ENCODE data around the gene TUBA4A.
A peak's percentile ranks its signal among the peaks of the same experiment; 100 is the strongest.

Gene TUBA4A

GRCh38 chr2:219251656-219252055, 2.1 kb downstream of the TUBA4A start:
- H3K27ac ChIP-seq, result peak overlapping the region; percentile 97; the same call in 1 of the 2 replicates
- TF ChIP-seq CTCF (IDR thresholded peaks at IDR 0.05) (no peak), ZFX (IDR thresholded peaks at IDR 0.05; ENCODE audit: borderline replicate concordance) (no peak)

GRCh38 chr2:219250049-219250781, 3.5 kb downstream of the TUBA4A start:
- TF ChIP-seq ZFX (IDR thresholded peaks at IDR 0.05; ENCODE audit: borderline replicate concordance) (no peak), CTCF (IDR thresholded peaks at IDR 0.05) (no peak)
- H3K27ac ChIP-seq, result peak overlapping the region; percentile 97

GRCh38 chr2:219249203-219249980, 4.3 kb downstream of the TUBA4A start:
- TF ChIP-seq CTCF (IDR thresholded peaks at IDR 0.05) (no peak), ZFX (IDR thresholded peaks at IDR 0.05; ENCODE audit: borderline replicate concordance) (no peak)
- peak overlapping the region; percentile 97 for H3K27ac ChIP-seq

- peak overlapping the region; percentile 97 for H3K27ac ChIP-seq
- no peak for TF ChIP-seq ZFX (IDR thresholded peaks at IDR 0.05; ENCODE audit: borderline replicate concordance)
- no peak for TF ChIP-seq CTCF (IDR thresholded peaks at IDR 0.05)
Observed at GRCh38 chr2:219248845-219249202, 4.9 kb downstream of the TUBA4A start.

GRCh38 chr2:219247678-219248642, 5.8 kb downstream of the TUBA4A start:
- peak overlapping the region; percentile 97 for H3K27ac ChIP-seq
- TF ChIP-seq ZFX (IDR thresholded peaks at IDR 0.05; ENCODE audit: borderline replicate concordance) (no peak), CTCF (IDR thresholded peaks at IDR 0.05) (no peak)

GRCh38 chr2:219246559-219246958, 7.2 kb downstream of the TUBA4A start:
- peak overlapping the region; percentile 88 for H3K27ac ChIP-seq
- no peak for TF ChIP-seq ZFX (IDR thresholded peaks at IDR 0.05; ENCODE audit: borderline replicate concordance)
- TF ChIP-seq CTCF (IDR thresholded peaks at IDR 0.05), result no peak
